K562 (cell line): Measurements from ENCODE around the gene SHANK3. TPM values are rescaled to one million over a fixed set of nuclear protein-coding genes. Genes with fewer than 3 reads are reported as not detected.

ENCODE experiments used
- ATAC-seq: fragments of 200-7000 bp; cut with Tn5 transposase; 3 replicates; pipeline ENCODE4 v1.9.1; 2020; ENCODE audit warnings: moderate library complexity
- BruUV-seq: library from RNA; stranded (reverse); fragments of 400-500 nt; replicated peaks from 2 replicates; lab custom pipeline; 2021; lab: Mats Ljungman, UMichigan
- CTCF ChIA-PET: fragments of 300-600 bp; formaldehyde crosslinking; extraction: SDS; loops from one replicate; lab custom pipeline; 2021; ENCODE audit warnings: low intra/inter-chr PET ratio; lab: Yijun Ruan, JAX
- POLR2A ChIA-PET: fragments of 300-600, 350-650 bp; sonication (Branson Sonifier 250); formaldehyde crosslinking; extraction: SDS; loops from one replicate; lab custom pipeline; 2021; ENCODE audit warnings: antibody characterized with exemption, inconsistent platforms; lab: Yijun Ruan, JAX
- DNase-seq, 4 experiments: peaks; one replicate each; pipeline versions ENCODE4 v3.0.0 to v3.0.0-alpha.2; 2011 to 2018; ENCODE audit warnings: low spot score in 3 of 4, mixed read lengths in 3 of 4; ENCODE audit errors: extremely low read depth in 1 of 4
- FAIRE-seq: peaks from 2 replicates; lab custom pipeline; 2011; peaks lifted over from hg19 to GRCh38; lab: Jason Lieb, UNC
- H2AFZ ChIP-seq: 2 replicates; pipeline ENCODE4 v1.6.0; 2011; ENCODE audit warnings: low read depth, low read length, control low read depth, inconsistent platforms
- H3K27ac ChIP-seq: fragments of 200-600 bp; 3 replicates; pipeline ENCODE4 v1.8.0; 2011; ENCODE audit warnings: low read depth, mild to moderate bottlenecking, control low read depth, inconsistent platforms, low read length, moderate library complexity, mixed read lengths; ENCODE audit errors: extremely low read depth
- H3K27me3 ChIP-seq, 2 experiments: fragments of 300-600 bp in 1 of 2; 2 replicates in 1 of 2; 3 replicates in 1 of 2; pipeline versions ENCODE4 v1.6.0 to v1.8.0; 2011; ENCODE audit warnings: inconsistent platforms in 2 of 2, low read length in 2 of 2, mild to moderate bottlenecking in 1 of 2, mixed read lengths in 1 of 2, moderate library complexity in 1 of 2; ENCODE audit not compliant: control insufficient read depth in 2 of 2, insufficient read depth in 2 of 2
- H3K36me3 ChIP-seq: fragments of 300-600 bp; 3 replicates; pipeline ENCODE4 v1.8.0; 2011; ENCODE audit warnings: mild to moderate bottlenecking, low read length, inconsistent platforms; ENCODE audit not compliant: control insufficient read depth, insufficient read depth
- H3K4me1 ChIP-seq, 2 experiments: fragments of 200-600 bp in 1 of 2; replicated peaks in 1 of 2; 2 replicates in 1 of 2; 3 replicates in 1 of 2; pipeline versions ENCODE4 v1.5.1 to v1.8.0; 2011; ENCODE audit warnings: inconsistent platforms in 2 of 2, low read length in 2 of 2, mild to moderate bottlenecking in 1 of 2, mixed read lengths in 1 of 2, moderate library complexity in 1 of 2; ENCODE audit not compliant: control insufficient read depth in 2 of 2, insufficient read depth in 2 of 2
- H3K4me2 ChIP-seq: 2 replicates; pipeline ENCODE4 v1.6.1; 2011; ENCODE audit warnings: low read length, control low read depth, inconsistent platforms, mixed read lengths; ENCODE audit not compliant: insufficient read depth
- H3K4me3 ChIP-seq: fragments of 200-600 bp; sonication (generic), shearing (Covaris generic); 2 replicates; pipeline ENCODE4 v1.5.1; 2016; ENCODE audit warnings: control low read depth, inconsistent platforms
- H3K79me2 ChIP-seq: fragments of 200-600 bp; 3 replicates; pipeline ENCODE4 v1.8.0; 2011; ENCODE audit warnings: low read length, inconsistent platforms; ENCODE audit not compliant: control insufficient read depth, insufficient read depth
- H3K9ac ChIP-seq, 2 experiments: 2 replicates each; pipeline versions ENCODE4 v1.6.0 to v1.6.1; 2011; ENCODE audit warnings: low read depth in 2 of 2, low read length in 2 of 2, control low read depth in 1 of 2, inconsistent platforms in 1 of 2, mild to moderate bottlenecking in 1 of 2, mixed read lengths in 1 of 2; ENCODE audit not compliant: insufficient read depth in 1 of 2
- H3K9me1 ChIP-seq: one replicate; pipeline ENCODE4 v1.6.0; 2011; ENCODE audit warnings: inconsistent platforms, mild to moderate bottlenecking, low read length, moderate library complexity; ENCODE audit not compliant: control insufficient read depth, insufficient read depth
- H3K9me3 ChIP-seq: replicated peaks from 2 replicates; pipeline ENCODE4 v1.5.1; 2011; ENCODE audit warnings: low read depth, low read length, inconsistent platforms; ENCODE audit not compliant: control insufficient read depth, insufficient read depth
- H4K20me1 ChIP-seq: replicated peaks from 2 replicates; pipeline ENCODE4 v1.6.1; 2011; ENCODE audit warnings: low read length, inconsistent platforms, mixed read lengths; ENCODE audit not compliant: control insufficient read depth, insufficient read depth
- ARID1B ChIP-seq: fragments of 450-650 bp; IDR thresholded peaks from 2 replicates; pipeline ENCODE4 v1.6.1; 2016; ENCODE audit warnings: antibody characterized with exemption, mild to moderate bottlenecking, inconsistent platforms
- FOXJ3 ChIP-seq: sonication (generic); formaldehyde crosslinking; IDR thresholded peaks from 2 replicates; pipeline ENCODE4 v1.4.0; 2020; ENCODE audit warnings: mild to moderate bottlenecking, missing genetic modification reagents
- KDM1A ChIP-seq, 2 experiments: fragments of 450-650 bp; IDR thresholded peaks; 2 replicates each; pipeline ENCODE4 v1.6.1; 2016; ENCODE audit warnings: mild to moderate bottlenecking in 2 of 2
- SNIP1 ChIP-seq: fragments of 450-650 bp; IDR thresholded peaks from 2 replicates; pipeline ENCODE4 v1.7.1; 2017; ENCODE audit warnings: low read depth, mild to moderate bottlenecking
- TRIM25 ChIP-seq: fragments of 450-650 bp; IDR thresholded peaks from 2 replicates; pipeline ENCODE4 v1.7.0; 2016; ENCODE audit warnings: borderline replicate concordance
- WGBS: fragments of 100-300 bp; shearing (Covaris generic); methylation state at CpG from one replicate; pipeline ENCODE4 v1.1.6; 2016; ENCODE audit warnings: low coverage, mixed read lengths; ENCODE audit not compliant: insufficient coverage; ENCODE audit errors: missing lambda C conversion rate; 5-methylcytosine and 5-hydroxymethylcytosine counted together
- in situ Hi-C: fragments of 300-500 bp; cut with MboI; formaldehyde crosslinking; loops from 4 replicates; pipeline ENCODE4 v1.15.0; 2018; ENCODE audit warnings: inconsistent platforms, mixed read lengths
- intact Hi-C: fragments of 100-400 bp; cut with micrococcal nuclease; formaldehyde crosslinking; loops from 2 replicates; pipeline ENCODE4 v1.14.2; 2022
- polyA plus RNA-seq, 8 experiments: library from polyadenylated mRNA; depleted of rRNA in 4 of 8; stranded (reverse) in 5 of 8; unstranded in 3 of 8; fragments of >200 nt; fragmentation: Nextera tagmentation in 2 of 8; fragmentation: Illumina TruSeq in 1 of 8; extraction: Ambion mirVana in 2 of 8; extraction: Trizol in 1 of 8; gene quantifications; 2 replicates each; pipeline versions ENCODE4 v1.2.1 to v1.2.3, GENCODE V29; 2011 to 2014; ENCODE audit warnings: inconsistent platforms in 1 of 8, missing spikeins in 1 of 8
- total RNA-seq, 7 experiments: library from RNA; depleted of rRNA in 6 of 7; stranded (reverse); fragments of >200 nt in 6 of 7; fragmentation: Illumina TruSeq in 2 of 7; extraction: Trizol in 2 of 7; gene quantifications; 2 replicates each; pipeline versions ENCODE4 v1.2.1 to v1.2.3, GENCODE V29; 2011 to 2021; ENCODE audit warnings: low replicate concordance in 1 of 7
- TF ChIP-seq, protein P1 (sequence below): fragments of 250-450 bp; sonication (Bioruptor Pico); IDR thresholded peaks from 2 replicates; pipeline ENCODE4 v1.4.0; 2020; ENCODE audit warnings: mild to moderate bottlenecking, moderate library complexity
- TF ChIP-seq, protein P2 (sequence below): sonication (generic); formaldehyde crosslinking; IDR thresholded peaks from 2 replicates; pipeline ENCODE4 v1.8.0; 2022; ENCODE audit warnings: mild to moderate bottlenecking, missing genetic modification reagents

The SHANK3 gene
- total and polyA plus RNA-seq, 9 of the 15 experiments (the other 6 are each of a cell fraction or from before 2014, with no cell fraction given): 0.01 to 0.07 (median 0.03) TPM; not detected in 6

DNA sequence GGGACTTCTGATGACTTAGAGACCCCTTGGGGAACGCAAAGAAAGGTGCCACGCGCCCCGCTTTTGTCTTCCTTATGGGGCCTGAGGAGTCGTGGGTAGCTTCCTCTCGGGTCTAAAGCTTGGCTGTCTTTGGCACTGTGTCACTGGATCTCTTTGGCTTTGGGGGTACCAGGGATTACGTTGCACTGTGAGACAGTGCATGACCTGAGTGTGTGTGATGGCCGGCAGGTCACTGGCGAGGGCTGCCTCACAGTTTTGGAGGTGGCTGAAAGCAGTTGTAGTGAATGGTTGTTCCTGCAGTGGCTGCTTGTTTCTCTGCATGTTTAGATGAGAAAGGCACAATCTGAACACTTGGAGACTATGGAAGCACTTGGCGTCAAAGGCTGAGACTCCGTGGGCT, 38.9 kb upstream of the SHANK3 start:
- Histone ChIP-seq H4K20me1 (no peaks in the 10 kb centered on the region), H3K4me2 (no peak overlapping the region), H3K79me2 (no peaks in the 10 kb centered on the region), H3K9me3 (no peaks in the 10 kb centered on the region), H3K4me1 (peaks cover under 1 to 2% of the 10 kb centered on the region in 2 experiments; a peak in 4 of 5 replicates), H3K9me1 (no peaks in the 10 kb centered on the region), H3K9ac (no peak overlapping the region), H2AFZ (no peak overlapping the region), H3K4me3 (no peak overlapping the region), H3K27me3 (peaks cover 2 to 14% of the 10 kb centered on the region in 2 experiments; a peak in 4 of 5 replicates), H3K27ac (no peak overlapping the region), H3K36me3 (no peaks in the 10 kb centered on the region)
- ChIA-PET POLR2A (no interaction called here), CTCF (no interaction called here)
- WGBS: 5% methylated on average over 6 of the region's 11 CpGs
- ATAC-seq: no peak
- no peak for FAIRE-seq
- TF ChIP-seq FOXJ3 (CRISPR knock-in tag) (no peak), SNIP1 (no peak)
- no peak for DNase-seq
- in situ Hi-C loops: no loop called here
- BruUV-seq: no TSS peak
- intact Hi-C loops: no loop called here

DNA sequence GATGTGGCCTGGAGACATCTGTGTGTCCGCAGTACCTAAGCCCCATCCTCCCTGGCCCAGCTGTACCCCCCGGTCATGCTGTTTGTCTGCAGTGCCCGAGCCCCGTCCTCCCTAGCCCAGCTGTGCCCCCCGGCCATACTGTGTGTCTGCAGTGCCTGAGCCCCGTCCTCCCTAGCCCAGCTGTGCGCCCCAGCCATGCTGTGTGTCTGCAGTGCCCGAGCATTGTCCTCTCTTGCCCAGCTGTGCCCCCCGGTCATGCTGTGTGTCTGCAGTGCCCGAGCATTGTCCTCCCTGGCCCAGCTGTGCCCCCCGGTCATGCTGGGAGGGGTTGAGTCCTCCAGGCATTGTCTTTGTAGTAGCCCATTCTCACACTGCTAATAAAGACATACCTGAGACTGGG, 37.0 kb upstream of the SHANK3 start:
- H3K9ac ChIP-seq: no peak overlapping the region
- H3K4me1 ChIP-seq: no peaks in the 10 kb centered on the region; a peak in 1 of 5 replicates
- no peaks in the 10 kb centered on the region for H3K9me3 ChIP-seq
- WGBS: 0% methylated on average over 6 of the region's 11 CpGs
- POLR2A ChIA-PET: no interaction called here
- FAIRE-seq: no peak
- no peaks in the 10 kb centered on the region for H3K36me3 ChIP-seq
- H3K27me3 ChIP-seq: peaks cover 2 to 18% of the 10 kb centered on the region in 2 experiments; a peak in 4 of 5 replicates
- no peak for DNase-seq
- no TSS peak for BruUV-seq
- no peak overlapping the region for H2AFZ ChIP-seq
- intact Hi-C loops (no loop called here), in situ Hi-C loops (no loop called here)
- no peak overlapping the region for H3K27ac ChIP-seq
- ATAC-seq: no peak
- CTCF ChIA-PET: no interaction called here
- no peaks in the 10 kb centered on the region for H4K20me1 ChIP-seq
- H3K4me2 ChIP-seq: no peak overlapping the region
- no peak overlapping the region for H3K4me3 ChIP-seq
- no peaks in the 10 kb centered on the region for H3K79me2 ChIP-seq
- H3K9me1 ChIP-seq: no peaks in the 10 kb centered on the region
- TF ChIP-seq, protein P1, sequence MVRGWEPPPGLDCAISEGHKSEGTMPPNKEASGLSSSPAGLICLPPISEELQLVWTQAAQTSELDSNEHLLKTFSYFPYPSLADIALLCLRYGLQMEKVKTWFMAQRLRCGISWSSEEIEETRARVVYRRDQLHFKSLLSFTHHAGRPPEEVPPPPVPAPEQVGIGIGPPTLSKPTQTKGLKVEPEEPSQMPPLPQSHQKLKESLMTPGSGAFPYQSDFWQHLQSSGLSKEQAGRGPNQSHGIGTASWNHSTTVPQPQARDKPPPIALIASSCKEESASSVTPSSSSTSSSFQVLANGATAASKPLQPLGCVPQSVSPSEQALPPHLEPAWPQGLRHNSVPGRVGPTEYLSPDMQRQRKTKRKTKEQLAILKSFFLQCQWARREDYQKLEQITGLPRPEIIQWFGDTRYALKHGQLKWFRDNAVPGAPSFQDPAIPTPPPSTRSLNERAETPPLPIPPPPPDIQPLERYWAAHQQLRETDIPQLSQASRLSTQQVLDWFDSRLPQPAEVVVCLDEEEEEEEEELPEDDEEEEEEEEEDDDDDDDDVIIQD (CRISPR knock-in tag): no peak
- TF ChIP-seq KDM1A (IDR thresholded peaks at IDR 0.05) (no peak), TRIM25 (no peak), ARID1B (no peak)
- TF ChIP-seq, protein P2, sequence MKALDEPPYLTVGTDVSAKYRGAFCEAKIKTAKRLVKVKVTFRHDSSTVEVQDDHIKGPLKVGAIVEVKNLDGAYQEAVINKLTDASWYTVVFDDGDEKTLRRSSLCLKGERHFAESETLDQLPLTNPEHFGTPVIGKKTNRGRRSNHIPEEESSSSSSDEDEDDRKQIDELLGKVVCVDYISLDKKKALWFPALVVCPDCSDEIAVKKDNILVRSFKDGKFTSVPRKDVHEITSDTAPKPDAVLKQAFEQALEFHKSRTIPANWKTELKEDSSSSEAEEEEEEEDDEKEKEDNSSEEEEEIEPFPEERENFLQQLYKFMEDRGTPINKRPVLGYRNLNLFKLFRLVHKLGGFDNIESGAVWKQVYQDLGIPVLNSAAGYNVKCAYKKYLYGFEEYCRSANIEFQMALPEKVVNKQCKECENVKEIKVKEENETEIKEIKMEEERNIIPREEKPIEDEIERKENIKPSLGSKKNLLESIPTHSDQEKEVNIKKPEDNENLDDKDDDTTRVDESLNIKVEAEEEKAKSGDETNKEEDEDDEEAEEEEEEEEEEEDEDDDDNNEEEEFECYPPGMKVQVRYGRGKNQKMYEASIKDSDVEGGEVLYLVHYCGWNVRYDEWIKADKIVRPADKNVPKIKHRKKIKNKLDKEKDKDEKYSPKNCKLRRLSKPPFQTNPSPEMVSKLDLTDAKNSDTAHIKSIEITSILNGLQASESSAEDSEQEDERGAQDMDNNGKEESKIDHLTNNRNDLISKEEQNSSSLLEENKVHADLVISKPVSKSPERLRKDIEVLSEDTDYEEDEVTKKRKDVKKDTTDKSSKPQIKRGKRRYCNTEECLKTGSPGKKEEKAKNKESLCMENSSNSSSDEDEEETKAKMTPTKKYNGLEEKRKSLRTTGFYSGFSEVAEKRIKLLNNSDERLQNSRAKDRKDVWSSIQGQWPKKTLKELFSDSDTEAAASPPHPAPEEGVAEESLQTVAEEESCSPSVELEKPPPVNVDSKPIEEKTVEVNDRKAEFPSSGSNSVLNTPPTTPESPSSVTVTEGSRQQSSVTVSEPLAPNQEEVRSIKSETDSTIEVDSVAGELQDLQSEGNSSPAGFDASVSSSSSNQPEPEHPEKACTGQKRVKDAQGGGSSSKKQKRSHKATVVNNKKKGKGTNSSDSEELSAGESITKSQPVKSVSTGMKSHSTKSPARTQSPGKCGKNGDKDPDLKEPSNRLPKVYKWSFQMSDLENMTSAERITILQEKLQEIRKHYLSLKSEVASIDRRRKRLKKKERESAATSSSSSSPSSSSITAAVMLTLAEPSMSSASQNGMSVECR (CRISPR knock-in tag): no peak
